H9 (cell line): Measurements from ENCODE around the gene COP1. TPM values are rescaled to one million over a fixed set of nuclear protein-coding genes. Genes with fewer than 3 reads are reported as not detected.

Source experiments
- DNase-seq: peaks from one replicate; pipeline ENCODE4 v3.0.0-alpha.2; 2017
- H2AFZ ChIP-seq: one replicate; pipeline ENCODE4 v1.6.1; 2013; ENCODE audit warnings: mild to moderate bottlenecking, low read length, control low read depth, moderate library complexity
- H2AK5ac ChIP-seq: 2 replicates; pipeline ENCODE4 v1.6.1; 2013; ENCODE audit warnings: low read length, control low read depth, mixed read lengths; ENCODE audit not compliant: insufficient read length
- H2BK120ac ChIP-seq: one replicate; pipeline ENCODE4 v1.6.1; 2013; ENCODE audit warnings: low read depth, mild to moderate bottlenecking, low read length, control low read depth, inconsistent platforms; ENCODE audit not compliant: poor library complexity, severe bottlenecking
- H2BK12ac ChIP-seq: 2 replicates; pipeline ENCODE4 v1.6.1; 2013; ENCODE audit warnings: low read length, control low read depth, mixed read lengths, low read depth; ENCODE audit not compliant: insufficient read length
- H2BK15ac ChIP-seq: 2 replicates; pipeline ENCODE4 v1.6.1; 2013; ENCODE audit warnings: low read depth, low read length, control low read depth
- H2BK20ac ChIP-seq: one replicate; pipeline ENCODE4 v1.6.1; 2013; ENCODE audit warnings: low read depth, mild to moderate bottlenecking, low read length, control low read depth, inconsistent platforms; ENCODE audit not compliant: poor library complexity, severe bottlenecking
- H2BK5ac ChIP-seq: 2 replicates; pipeline ENCODE4 v1.6.1; 2013; ENCODE audit warnings: low read length, control low read depth, mixed read lengths; ENCODE audit not compliant: insufficient read length
- H3K14ac ChIP-seq: 2 replicates; pipeline ENCODE4 v1.6.1; 2013; ENCODE audit warnings: low read length, control low read depth; ENCODE audit not compliant: insufficient read depth
- H3K18ac ChIP-seq: 2 replicates; pipeline ENCODE4 v1.6.1; 2013; ENCODE audit warnings: low read depth, mild to moderate bottlenecking, mixed read lengths, low read length, control low read depth; ENCODE audit not compliant: insufficient read length
- H3K23ac ChIP-seq: 2 replicates; pipeline ENCODE4 v1.6.1; 2013; ENCODE audit warnings: low read length, control low read depth, mixed read lengths, low read depth; ENCODE audit not compliant: insufficient read length
- H3K23me2 ChIP-seq: 2 replicates; pipeline ENCODE4 v1.6.1; 2013; ENCODE audit warnings: low read depth, mild to moderate bottlenecking, mixed read lengths, low read length, control low read depth; ENCODE audit not compliant: insufficient read length, poor library complexity, severe bottlenecking
- H3K27ac ChIP-seq: 2 replicates; pipeline ENCODE4 v1.5.1; 2013; ENCODE audit warnings: low read length, control low read depth, mixed read lengths, low read depth; ENCODE audit not compliant: insufficient read length
- H3K27me3 ChIP-seq: 2 replicates; pipeline ENCODE4 v1.6.1; 2013; ENCODE audit warnings: low read length, control low read depth, inconsistent platforms; ENCODE audit not compliant: insufficient read depth
- H3K4ac ChIP-seq: 2 replicates; pipeline ENCODE4 v1.6.1; 2013; ENCODE audit warnings: low read depth, mild to moderate bottlenecking, control low read depth, inconsistent platforms, low read length, moderate library complexity
- H3K4me1 ChIP-seq: 2 replicates; pipeline ENCODE4 v1.6.1; 2013; ENCODE audit warnings: low read length, control low read depth, inconsistent platforms; ENCODE audit not compliant: insufficient read depth
- H3K4me2 ChIP-seq: 2 replicates; pipeline ENCODE4 v1.6.1; 2013; ENCODE audit warnings: low read length, control low read depth, mixed read lengths; ENCODE audit not compliant: insufficient read length, insufficient read depth
- H3K56ac ChIP-seq: 2 replicates; pipeline ENCODE4 v1.6.1; 2013; ENCODE audit warnings: low read depth, mild to moderate bottlenecking, mixed read lengths, low read length, control low read depth; ENCODE audit not compliant: insufficient read length
- H3K79me1 ChIP-seq: 2 replicates; pipeline ENCODE4 v1.6.1; 2013; ENCODE audit warnings: low read depth, mild to moderate bottlenecking, moderate library complexity, low read length, control low read depth, inconsistent platforms; ENCODE audit not compliant: insufficient read depth, poor library complexity, severe bottlenecking
- H3K79me2 ChIP-seq: 2 replicates; pipeline ENCODE4 v1.6.1; 2013; ENCODE audit warnings: low read length, control low read depth, inconsistent platforms; ENCODE audit not compliant: insufficient read depth
- H3K9ac ChIP-seq: 2 replicates; pipeline ENCODE4 v1.6.1; 2013; ENCODE audit warnings: low read length, control low read depth, mixed read lengths; ENCODE audit not compliant: insufficient read length; ENCODE audit errors: extremely low read depth
- H3K9me3 ChIP-seq: one replicate; pipeline ENCODE4 v1.6.1; 2013; ENCODE audit warnings: low read depth, low read length, inconsistent platforms; ENCODE audit not compliant: control insufficient read depth
- H3T11ph ChIP-seq: one replicate; pipeline ENCODE4 v1.6.1; 2013; ENCODE audit warnings: mild to moderate bottlenecking, low read length, control low read depth, inconsistent platforms
- H4K20me1 ChIP-seq: one replicate; pipeline ENCODE4 v1.6.1; 2013; ENCODE audit not compliant: control insufficient read depth, insufficient read length, insufficient read depth
- H4K5ac ChIP-seq: 2 replicates; pipeline ENCODE4 v1.6.1; 2013; ENCODE audit warnings: low read depth, mild to moderate bottlenecking, mixed read lengths, low read length, control low read depth; ENCODE audit not compliant: insufficient read length
- H4K8ac ChIP-seq: replicated peaks from 2 replicates; pipeline ENCODE4 v1.6.1; 2013; ENCODE audit warnings: low read length, control low read depth, mixed read lengths, low read depth; ENCODE audit not compliant: insufficient read length
- H4K91ac ChIP-seq: 2 replicates; pipeline ENCODE4 v1.6.1; 2013; ENCODE audit warnings: low read depth, mild to moderate bottlenecking, moderate library complexity, mixed read lengths, low read length, control low read depth; ENCODE audit not compliant: insufficient read length
- H3K27ac Mint-ChIP-seq, 3 experiments: 2 replicates in 2 of 3; 3 replicates in 1 of 3; pipeline ENCODE4 v1.8.0; 2020 to 2021; ENCODE audit warnings: mixed read lengths in 3 of 3, mild to moderate bottlenecking in 1 of 3, moderate library complexity in 1 of 3
- H3K27me3 Mint-ChIP-seq: 2 replicates; pipeline ENCODE4 v1.8.0; 2021; ENCODE audit warnings: low read depth, mild to moderate bottlenecking, moderate library complexity, mixed read lengths
- H3K36me3 Mint-ChIP-seq, 3 experiments: 2 replicates in 2 of 3; 3 replicates in 1 of 3; pipeline ENCODE4 v1.8.0; 2020 to 2021; ENCODE audit warnings: low read depth in 3 of 3, mixed read lengths in 3 of 3; ENCODE audit not compliant: insufficient read depth in 1 of 3
- H3K4me1 Mint-ChIP-seq, 2 experiments: 2 replicates each; pipeline ENCODE4 v1.8.0; 2020; ENCODE audit warnings: mixed read lengths in 2 of 2
- H3K4me3 Mint-ChIP-seq, 2 experiments: 2 replicates in 1 of 2; 3 replicates in 1 of 2; pipeline ENCODE4 v1.8.0; 2020 to 2021; ENCODE audit warnings: mild to moderate bottlenecking in 2 of 2, mixed read lengths in 2 of 2, moderate library complexity in 1 of 2
- H3K9me3 Mint-ChIP-seq, 2 experiments: 2 replicates in 1 of 2; 3 replicates in 1 of 2; pipeline ENCODE4 v1.8.0; 2020; ENCODE audit warnings: mild to moderate bottlenecking in 2 of 2, mixed read lengths in 2 of 2, moderate library complexity in 1 of 2
- CTCF ChIP-seq: fragments of 200-600 bp; sonication (generic); conservative IDR thresholded peaks from 3 replicates; pipeline ENCODE4 v1.8.0; 2021; ENCODE audit warnings: antibody characterized with exemption, mild to moderate bottlenecking
- WGBS: extraction: QIAGEN DNeasy Blood & Tissue Kit; methylation state at CpG from one replicate; pipeline ENCODE4 v1.1.7; 2013; ENCODE audit warnings: missing lambda C conversion rate, low lambda C conversion rate, mixed read lengths; ENCODE audit not compliant: insufficient read length; ENCODE audit errors: extremely low coverage; 5-methylcytosine and 5-hydroxymethylcytosine counted together
- total RNA-seq: library from RNA; stranded (reverse); gene quantifications from 2 replicates; pipeline ENCODE4 v1.2.1, GENCODE V29; 2021

Gene COP1
- total RNA-seq, 1 experiment from 2014 or later: 41.3 TPM

GRCh38 chr1:176046926-176047325 lies 160.2 kb downstream of the COP1 start:
- DNase-seq: no peak
- no peak overlapping the region for H3K23ac ChIP-seq
- H3K9me3 ChIP-seq: no peaks in the 10 kb centered on the region
- H3K14ac ChIP-seq: no peak overlapping the region
- no peak overlapping the region for H3K4me2 ChIP-seq
- no peak overlapping the region for H4K5ac ChIP-seq
- TF ChIP-seq CTCF: no peak
- H3K56ac ChIP-seq: no peak overlapping the region
- H3K9me3 Mint-ChIP-seq: no peaks in the 10 kb centered on the region
- H2AFZ ChIP-seq: no peak overlapping the region
- no peak overlapping the region for H3K4me3 Mint-ChIP-seq
- no peak overlapping the region for H3K4ac ChIP-seq
- no peak overlapping the region for H2BK120ac ChIP-seq
- H3K79me2 ChIP-seq: no peaks in the 10 kb centered on the region
- no peaks in the 10 kb centered on the region for H3K27me3 ChIP-seq
- no peak overlapping the region for H4K8ac ChIP-seq
- H3K4me1 Mint-ChIP-seq: no peaks in the 10 kb centered on the region
- H3K23me2 ChIP-seq: no peaks in the 10 kb centered on the region
- no peak overlapping the region for H4K91ac ChIP-seq
- H3K79me1 ChIP-seq: no peaks in the 10 kb centered on the region
- no peak overlapping the region for H2BK20ac ChIP-seq
- no peaks in the 10 kb centered on the region for H4K20me1 ChIP-seq
- peaks cover 3 to 8% (median 8%) of the 10 kb centered on the region in 3 experiments; a peak in 5 of 7 replicates for H3K36me3 Mint-ChIP-seq
- H2BK5ac ChIP-seq: no peak overlapping the region
- no peak overlapping the region for H3K27ac ChIP-seq
- no peak overlapping the region for H2AK5ac ChIP-seq
- H3K27me3 Mint-ChIP-seq: no peaks in the 10 kb centered on the region
- H2BK15ac ChIP-seq: no peak overlapping the region
- no peak overlapping the region for H3K18ac ChIP-seq
- H3K4me1 ChIP-seq: no peaks in the 10 kb centered on the region
- no CpG with 5 or more reads among the region's 3 CpGs for WGBS
- H3T11ph ChIP-seq: no peak overlapping the region
- no peak overlapping the region for H3K9ac ChIP-seq
- no peak overlapping the region for H3K27ac Mint-ChIP-seq
- no peak overlapping the region for H2BK12ac ChIP-seq
